Muscle of leg (tissue), 11 donors: Measurements from ENCODE around the gene MICALL2. TPM values are rescaled to one million over a fixed set of nuclear protein-coding genes. Genes with fewer than 3 reads are reported as not detected.

ENCODE experiments used
- DNase-seq: peaks from one replicate; pipeline ENCODE4 v3.0.0; 2013
- H3K27ac ChIP-seq: one replicate; pipeline ENCODE4 v1.5.1; 2013; ENCODE audit warnings: mild to moderate bottlenecking, low read length, control low read depth
- H3K27me3 ChIP-seq: one replicate; pipeline ENCODE4 v1.6.1; 2013; ENCODE audit warnings: low read length; ENCODE audit not compliant: control insufficient read depth, insufficient read depth
- H3K36me3 ChIP-seq: one replicate; pipeline ENCODE4 v1.6.1; 2013; ENCODE audit warnings: low read length; ENCODE audit not compliant: control insufficient read depth, insufficient read depth
- H3K4me1 ChIP-seq: one replicate; pipeline ENCODE4 v1.6.1; 2013; ENCODE audit warnings: low read length; ENCODE audit not compliant: control insufficient read depth, insufficient read depth
- H3K4me3 ChIP-seq: one replicate; pipeline ENCODE4 v1.5.1; 2013; ENCODE audit warnings: low read length, control low read depth
- H3K9me3 ChIP-seq: replicated peaks from 2 replicates; pipeline ENCODE4 v1.6.1; 2013; ENCODE audit warnings: low read depth, low read length; ENCODE audit not compliant: control insufficient read depth
- WGBS: methylation state at CpG from one replicate; pipeline ENCODE4 v1.1.5; 2013; ENCODE audit warnings: missing lambda C conversion rate; ENCODE audit not compliant: insufficient coverage; 5-methylcytosine and 5-hydroxymethylcytosine counted together
- polyA plus RNA-seq, 8 donors: library from polyadenylated mRNA; unstranded; fragments of 120-200 nt; gene quantifications; one replicate each; pipeline versions ENCODE4 v1.2.1 to v1.2.3, GENCODE V29; 2013; ENCODE audit warnings: inconsistent platforms in 1 of 8, low replicate concordance in 1 of 8; ENCODE audit not compliant: insufficient read length in 8 of 8, insufficient read depth in 1 of 8
- total RNA-seq: library from RNA; stranded (reverse); fragments of 120-200 nt; gene quantifications from one replicate; pipeline ENCODE4 v1.2.4, GENCODE V29; 2013

The MICALL2 gene
- total and polyA plus RNA-seq, 9 donors: 4.4 to 13.3 (median 7.5) TPM

- Histone ChIP-seq H3K9me3 (no peaks in the 10 kb centered on the region), H3K36me3 (peaks cover 53% of the 10 kb centered on the region), H3K27me3 (no peaks in the 10 kb centered on the region), H3K27ac (no peak overlapping the region), H3K4me3 (no peak overlapping the region), H3K4me1 (peaks cover 16% of the 10 kb centered on the region)
- WGBS: 82% methylated on average over 23 of the region's 24 CpGs
- no peak for DNase-seq
Observed at GRCh38 chr7:1468643-1469298, 9.5 kb upstream of the MICALL2 start.

DNA sequence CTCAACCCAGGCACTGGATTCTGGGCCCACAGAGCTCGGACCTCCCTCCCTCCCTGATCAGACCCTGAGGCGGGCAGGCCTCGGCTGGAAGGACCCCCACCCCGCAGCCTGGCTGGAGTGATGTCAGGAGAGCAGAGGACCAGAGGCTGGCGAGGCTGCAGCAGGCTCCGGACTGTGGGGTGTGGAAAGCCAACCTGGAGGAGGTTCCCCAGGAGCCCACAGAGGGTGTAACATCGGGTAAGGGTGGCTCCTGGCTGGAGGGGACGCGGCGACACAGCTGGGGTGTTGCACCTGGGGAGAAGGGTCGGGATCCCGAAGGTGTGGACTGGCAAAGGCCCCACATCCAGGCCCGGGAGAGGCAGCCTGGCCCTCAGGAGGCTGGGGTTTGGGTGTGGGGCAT is 8.9 kb upstream of the MICALL2 start:
- no peaks in the 10 kb centered on the region for H3K27me3 ChIP-seq
- H3K9me3 ChIP-seq: no peaks in the 10 kb centered on the region
- H3K4me1 ChIP-seq: peaks cover 16% of the 10 kb centered on the region
- 84% methylated on average over 10 of the region's 13 CpGs for WGBS
- H3K36me3 ChIP-seq: peaks cover 48% of the 10 kb centered on the region
- H3K27ac ChIP-seq: no peak overlapping the region
- no peak for DNase-seq
- no peak overlapping the region for H3K4me3 ChIP-seq

DNA sequence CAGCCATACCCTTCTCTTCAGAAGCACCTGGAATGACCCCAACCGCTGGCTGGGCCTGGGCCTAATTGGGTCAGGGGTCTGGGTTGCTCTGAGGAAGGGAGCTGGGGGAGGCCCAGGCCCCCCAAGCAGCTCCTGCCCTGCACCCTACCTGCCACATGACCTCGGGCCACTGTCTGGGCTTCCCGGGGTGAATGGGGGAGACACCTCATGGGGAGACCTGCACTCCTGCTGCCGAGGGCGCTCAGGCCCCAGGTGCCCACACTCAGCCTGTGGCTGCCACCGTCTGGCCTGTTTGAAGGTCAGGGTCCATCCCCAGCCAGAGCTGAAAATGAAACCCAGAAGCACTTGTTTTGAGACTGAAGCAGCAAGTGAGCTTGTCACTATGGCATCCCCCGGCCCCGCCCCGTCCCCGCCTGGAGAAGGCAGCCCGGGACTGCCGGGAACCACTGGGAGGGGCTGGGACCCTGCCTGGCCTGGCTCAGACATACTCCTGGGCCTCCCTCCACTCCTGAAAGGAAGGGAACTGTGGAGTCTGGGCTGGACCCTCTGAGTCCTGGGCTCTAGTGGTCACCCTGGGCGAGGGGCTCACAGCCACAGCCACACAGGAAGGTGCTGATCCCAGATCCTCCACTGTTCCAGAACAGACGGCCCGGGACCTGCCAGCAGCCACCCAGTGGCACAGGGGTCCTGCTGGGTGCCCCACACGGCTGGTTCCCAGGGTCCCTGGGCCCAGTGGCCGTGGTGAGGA is 7.4 kb upstream of the MICALL2 start:
- Histone ChIP-seq H3K4me1 (peaks cover 25% of the 10 kb centered on the region), H3K27me3 (no peaks in the 10 kb centered on the region), H3K4me3 (no peak overlapping the region), H3K9me3 (no peaks in the 10 kb centered on the region), H3K27ac (peak overlapping the region; percentile 71), H3K36me3 (peaks cover 34% of the 10 kb centered on the region)
- DNase-seq: peak; percentile 82
- WGBS: 29% methylated on average over 15 of the region's 17 CpGs

- H3K27ac ChIP-seq: no peak overlapping the region
- no peak overlapping the region for H3K4me3 ChIP-seq
- peaks cover 14% of the 10 kb centered on the region for H3K36me3 ChIP-seq
- DNase-seq: no peak
- no peaks in the 10 kb centered on the region for H3K27me3 ChIP-seq
- H3K4me1 ChIP-seq: peaks cover 43% of the 10 kb centered on the region
- no peaks in the 10 kb centered on the region for H3K9me3 ChIP-seq
- 100% methylated on average over 1 of the region's 12 CpGs for WGBS
Observed at GRCh38 chr7:1464694-1465093, 5.4 kb upstream of the MICALL2 start.

- H3K36me3 ChIP-seq: peaks cover 5% of the 10 kb centered on the region
- H3K9me3 ChIP-seq: no peaks in the 10 kb centered on the region
- WGBS: 73% methylated on average over 12 of the region's 18 CpGs
- H3K27ac ChIP-seq: no peak overlapping the region
- peaks cover 46% of the 10 kb centered on the region for H3K4me1 ChIP-seq
- H3K27me3 ChIP-seq: no peaks in the 10 kb centered on the region
- DNase-seq: no peak
- H3K4me3 ChIP-seq: no peak overlapping the region
Observed at GRCh38 chr7:1463676-1464223, 4.5 kb upstream of the MICALL2 start.

DNA sequence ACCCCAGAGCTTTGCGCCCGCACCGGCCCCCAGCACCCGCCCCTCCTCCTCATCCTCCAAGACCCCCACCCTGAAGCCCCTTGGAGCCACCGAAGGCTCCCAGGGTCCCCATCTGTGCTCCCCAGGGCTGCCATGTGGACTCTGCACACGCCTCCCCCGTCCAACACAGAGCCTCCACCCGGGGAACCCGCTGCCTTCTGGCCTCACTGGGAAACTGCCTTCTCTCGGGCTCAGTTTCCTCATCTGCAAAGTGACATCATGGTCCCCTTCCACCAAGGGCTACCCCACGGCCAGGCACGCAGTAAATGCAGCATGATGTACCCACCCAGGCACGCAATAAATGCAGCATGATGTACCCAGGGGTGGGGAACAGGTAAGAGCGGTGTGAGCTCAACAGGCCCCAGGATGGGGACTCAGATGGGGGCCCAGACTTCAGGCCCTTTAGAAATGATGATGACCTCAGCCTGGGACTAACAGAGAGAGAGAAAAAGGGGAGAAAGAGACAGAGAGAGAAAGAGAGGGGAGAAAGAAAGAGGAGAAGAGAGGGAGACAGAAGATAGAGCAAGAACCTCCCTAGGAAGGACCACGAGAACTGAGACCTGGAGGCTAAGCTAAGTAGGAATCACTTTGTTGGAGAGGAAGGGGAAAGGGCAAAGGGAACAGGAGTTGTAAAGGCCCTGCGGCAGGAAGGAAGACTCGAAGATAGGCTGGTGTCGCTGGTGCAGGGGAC is 2.5 kb upstream of the MICALL2 start:
- 60% methylated on average over 15 of the region's 18 CpGs for WGBS
- Histone ChIP-seq H3K9me3 (no peaks in the 10 kb centered on the region), H3K27ac (no peak overlapping the region), H3K27me3 (peaks cover 3% of the 10 kb centered on the region), H3K36me3 (no peaks in the 10 kb centered on the region), H3K4me3 (no peak overlapping the region), H3K4me1 (peaks cover 56% of the 10 kb centered on the region)
- no peak for DNase-seq

DNA sequence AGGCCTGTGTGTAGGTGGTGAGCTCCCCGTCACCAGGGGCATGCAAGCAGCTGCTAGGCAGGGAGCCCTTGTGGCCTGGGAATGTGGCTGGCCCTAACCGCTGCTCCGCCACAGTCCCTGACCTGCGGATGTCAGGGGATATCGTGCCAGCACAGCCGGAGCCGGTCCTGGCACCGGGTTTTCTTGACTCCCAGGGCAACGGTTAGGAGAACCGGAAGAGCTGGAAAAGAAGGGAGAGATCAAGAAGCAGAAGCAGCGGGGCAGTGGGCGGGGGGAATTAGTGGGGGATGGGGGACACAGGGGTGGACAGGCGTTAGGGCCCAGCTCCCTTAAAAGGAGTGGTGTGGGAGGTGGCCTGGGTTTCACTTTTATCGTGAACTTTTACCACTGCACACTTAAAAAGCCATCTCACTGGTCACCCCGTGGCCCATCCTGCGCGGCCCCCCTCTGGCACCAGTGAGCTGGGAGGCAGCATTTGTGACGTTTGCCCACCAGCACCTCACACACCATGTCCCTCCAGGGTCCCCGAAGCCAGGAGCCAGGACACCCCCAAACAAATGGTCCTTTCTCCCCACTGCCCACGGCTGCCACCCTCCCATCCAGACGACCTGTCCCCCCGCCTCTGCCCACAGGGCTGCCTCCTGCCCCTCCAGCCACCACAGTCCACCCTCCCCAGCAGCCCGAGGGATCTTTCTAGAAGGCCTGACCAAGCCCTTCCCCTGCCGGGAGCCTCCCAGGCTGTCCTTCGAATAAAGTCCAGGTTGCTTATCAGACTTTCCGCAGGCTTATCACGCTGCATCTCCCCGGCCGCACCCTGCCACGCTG is 1.8 kb upstream of the MICALL2 start:
- Histone ChIP-seq H3K27me3 (peaks cover 3% of the 10 kb centered on the region), H3K4me1 (peaks cover 48% of the 10 kb centered on the region), H3K4me3 (no peak overlapping the region), H3K27ac (no peak overlapping the region), H3K9me3 (no peaks in the 10 kb centered on the region), H3K36me3 (no peaks in the 10 kb centered on the region)
- DNase-seq: peak; percentile 61
- whole genome bisulfite sequencing: 41% methylated on average over 19 of the region's 30 CpGs

GRCh38 chr7:1459920-1460820 is 900 bp upstream of the MICALL2 start:
- H3K4me1 ChIP-seq: peaks cover 47% of the 10 kb centered on the region
- no peaks in the 10 kb centered on the region for H3K36me3 ChIP-seq
- peaks cover 3% of the 10 kb centered on the region for H3K27me3 ChIP-seq
- H3K27ac ChIP-seq: peak overlapping the region; percentile 69
- peak overlapping the region; percentile 43 for H3K4me3 ChIP-seq
- H3K9me3 ChIP-seq: no peaks in the 10 kb centered on the region
- peak; percentile 64 for DNase-seq
- 9% methylated on average over 22 of the region's 30 CpGs for WGBS

DNA sequence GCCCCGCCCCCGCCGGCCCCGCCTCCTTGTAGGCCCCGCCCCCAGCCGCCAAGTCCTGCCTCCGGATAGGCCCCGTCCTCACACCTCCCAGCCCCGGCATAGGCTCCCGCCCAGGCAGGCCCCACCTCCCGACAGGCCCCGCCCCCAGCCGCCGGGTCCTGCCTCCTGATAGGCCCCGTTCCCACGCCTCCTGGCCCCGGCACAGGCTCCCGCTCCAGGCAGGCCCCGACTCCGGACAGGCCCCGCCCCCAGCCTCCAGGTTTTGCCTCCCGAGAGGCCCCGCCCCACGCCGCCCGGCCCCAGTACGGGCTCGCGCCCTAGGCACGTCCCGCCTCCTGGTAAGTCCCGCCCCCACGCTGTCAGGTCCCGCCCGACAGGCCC is 232 bp upstream of the MICALL2 start:
- Histone ChIP-seq H3K27ac (no peak overlapping the region), H3K9me3 (no peaks in the 10 kb centered on the region), H3K27me3 (peaks cover 3% of the 10 kb centered on the region), H3K4me3 (peak overlapping the region; percentile 65), H3K36me3 (no peaks in the 10 kb centered on the region), H3K4me1 (peaks cover 53% of the 10 kb centered on the region)
- WGBS: 0% methylated on average over 32 of the region's 35 CpGs
- DNase-seq: peak; percentile 99
